T-helper 2 cell treated with Interferon-gamma antibody and Interleukin-4, amounts not matched to agents 5 μg/mL and 100 μg/mL, for 36 hours (primary cell): Measurements from ENCODE around the gene PAEP.

Experiments
- DNase-seq: peaks from one replicate; pipeline ENCODE4 v3.0.0; 2021; ENCODE audit warnings: low spot score
- H3K27ac Mint-ChIP-seq: one replicate; pipeline ENCODE4 v1.8.0; 2021; ENCODE audit warnings: mild to moderate bottlenecking, mixed read lengths
- H3K27me3 Mint-ChIP-seq: one replicate; pipeline ENCODE4 v1.8.0; 2021; ENCODE audit warnings: low read depth, mixed read lengths
- H3K36me3 Mint-ChIP-seq: one replicate; pipeline ENCODE4 v1.8.0; 2021; ENCODE audit warnings: low read depth, mixed read lengths
- H3K4me1 Mint-ChIP-seq: one replicate; pipeline ENCODE4 v1.8.0; 2021; ENCODE audit warnings: low read depth, mixed read lengths
- H3K4me3 Mint-ChIP-seq: one replicate; pipeline ENCODE4 v1.8.0; 2022; ENCODE audit warnings: mild to moderate bottlenecking, moderate library complexity, mixed read lengths
- H3K9me3 Mint-ChIP-seq: one replicate; pipeline ENCODE4 v1.8.0; 2021; ENCODE audit warnings: mixed read lengths

Gene PAEP

GRCh38 chr9:135551456-135551855, 10.1 kb upstream of the PAEP start:
- Mint-ChIP-seq H3K36me3 (no peaks in the 10 kb centered on the region), H3K27ac (no peak overlapping the region), H3K4me1 (no peaks in the 10 kb centered on the region), H3K9me3 (no peaks in the 10 kb centered on the region), H3K27me3 (no peaks in the 10 kb centered on the region), H3K4me3 (no peak overlapping the region)
- DNase-seq, result no peak

GRCh38 chr9:135552021-135552697, 9.4 kb upstream of the PAEP start:
- no peaks in the 10 kb centered on the region for H3K27me3 Mint-ChIP-seq
- H3K36me3 Mint-ChIP-seq, result no peaks in the 10 kb centered on the region
- H3K4me3 Mint-ChIP-seq, result no peak overlapping the region
- DNase-seq, result no peak
- H3K27ac Mint-ChIP-seq, result no peak overlapping the region
- H3K4me1 Mint-ChIP-seq, result no peaks in the 10 kb centered on the region
- H3K9me3 Mint-ChIP-seq, result no peaks in the 10 kb centered on the region

GRCh38 chr9:135552698-135553171, 8.8 kb upstream of the PAEP start:
- H3K4me1 Mint-ChIP-seq, result no peaks in the 10 kb centered on the region
- no peaks in the 10 kb centered on the region for H3K9me3 Mint-ChIP-seq
- H3K4me3 Mint-ChIP-seq, result no peak overlapping the region
- no peaks in the 10 kb centered on the region for H3K27me3 Mint-ChIP-seq
- no peak overlapping the region for H3K27ac Mint-ChIP-seq
- no peak for DNase-seq
- H3K36me3 Mint-ChIP-seq, result no peaks in the 10 kb centered on the region

- Mint-ChIP-seq H3K9me3 (no peaks in the 10 kb centered on the region), H3K4me1 (no peaks in the 10 kb centered on the region), H3K36me3 (no peaks in the 10 kb centered on the region), H3K27ac (no peak overlapping the region), H3K4me3 (no peak overlapping the region), H3K27me3 (no peaks in the 10 kb centered on the region)
- no peak for DNase-seq
These were observed 6.8 kb upstream of the PAEP start for GRCh38 chr9:135554718-135555117.

- Mint-ChIP-seq H3K9me3 (no peaks in the 10 kb centered on the region), H3K36me3 (no peaks in the 10 kb centered on the region), H3K4me1 (no peaks in the 10 kb centered on the region), H3K27me3 (no peaks in the 10 kb centered on the region), H3K27ac (no peak overlapping the region), H3K4me3 (no peak overlapping the region)
- no peak for DNase-seq
These were observed 6.4 kb upstream of the PAEP start for GRCh38 chr9:135555203-135555602.

- no peak overlapping the region for H3K4me3 Mint-ChIP-seq
- no peak for DNase-seq
These were observed 5.6 kb upstream of the PAEP start for GRCh38 chr9:135555910-135556309.

GRCh38 chr9:135559606-135560005, 1.9 kb upstream of the PAEP start:
- no peaks in the 10 kb centered on the region for H3K36me3 Mint-ChIP-seq
- H3K9me3 Mint-ChIP-seq, result no peaks in the 10 kb centered on the region
- DNase-seq, result no peak
- H3K27me3 Mint-ChIP-seq, result no peaks in the 10 kb centered on the region
- no peaks in the 10 kb centered on the region for H3K4me1 Mint-ChIP-seq
- no peak overlapping the region for H3K4me3 Mint-ChIP-seq
- H3K27ac Mint-ChIP-seq, result no peak overlapping the region

More at GRCh38 chr9:135555910-135556309, 5.6 kb upstream of the PAEP start:
- no peaks in the 10 kb centered on the region for H3K27me3 Mint-ChIP-seq
- H3K27ac Mint-ChIP-seq, result no peak overlapping the region
- H3K36me3 Mint-ChIP-seq, result no peaks in the 10 kb centered on the region
- H3K4me1 Mint-ChIP-seq, result no peaks in the 10 kb centered on the region
- H3K9me3 Mint-ChIP-seq, result no peaks in the 10 kb centered on the region

GRCh38 chr9:135562235-135562745, 734 bp downstream of the PAEP start:
- Mint-ChIP-seq H3K27me3 (no peaks in the 10 kb centered on the region), H3K36me3 (no peaks in the 10 kb centered on the region), H3K9me3 (no peaks in the 10 kb centered on the region), H3K4me3 (no peak overlapping the region), H3K4me1 (no peaks in the 10 kb centered on the region), H3K27ac (no peak overlapping the region)
- DNase-seq, result no peak

- no peak overlapping the region for H3K27ac Mint-ChIP-seq
- DNase-seq, result no peak
- no peak overlapping the region for H3K4me3 Mint-ChIP-seq
- no peaks in the 10 kb centered on the region for H3K27me3 Mint-ChIP-seq
- H3K4me1 Mint-ChIP-seq, result no peaks in the 10 kb centered on the region
- H3K36me3 Mint-ChIP-seq, result no peaks in the 10 kb centered on the region
- no peaks in the 10 kb centered on the region for H3K9me3 Mint-ChIP-seq
These were observed 1.5 kb downstream of the PAEP start for GRCh38 chr9:135563039-135563476.

- Mint-ChIP-seq H3K36me3 (no peaks in the 10 kb centered on the region), H3K27ac (no peak overlapping the region), H3K27me3 (no peaks in the 10 kb centered on the region), H3K9me3 (no peaks in the 10 kb centered on the region), H3K4me3 (no peak overlapping the region), H3K4me1 (no peaks in the 10 kb centered on the region)
- DNase-seq, result no peak
These were observed 2.3 kb downstream of the PAEP start for GRCh38 chr9:135563858-135564257.

- no peak for DNase-seq
- Mint-ChIP-seq H3K27ac (no peak overlapping the region), H3K36me3 (no peaks in the 10 kb centered on the region), H3K27me3 (no peaks in the 10 kb centered on the region), H3K9me3 (peaks cover 7% of the 10 kb centered on the region), H3K4me1 (no peaks in the 10 kb centered on the region), H3K4me3 (no peak overlapping the region)
These were observed 3.6 kb downstream of the PAEP start for GRCh38 chr9:135565141-135565628.

GRCh38 chr9:135565636-135566035, 4.1 kb downstream of the PAEP start:
- Mint-ChIP-seq H3K27me3 (no peaks in the 10 kb centered on the region), H3K4me3 (no peak overlapping the region), H3K36me3 (no peaks in the 10 kb centered on the region), H3K27ac (no peak overlapping the region), H3K4me1 (no peaks in the 10 kb centered on the region), H3K9me3 (peaks cover 7% of the 10 kb centered on the region)
- no peak for DNase-seq

- Mint-ChIP-seq H3K4me3 (no peak overlapping the region), H3K36me3 (no peaks in the 10 kb centered on the region), H3K4me1 (no peaks in the 10 kb centered on the region), H3K27me3 (no peaks in the 10 kb centered on the region), H3K9me3 (peaks cover 7% of the 10 kb centered on the region), H3K27ac (no peak overlapping the region)
- DNase-seq, result no peak
These were observed 5.0 kb downstream of the PAEP start for GRCh38 chr9:135566552-135566951.

GRCh38 chr9:135567311-135567710, 5.8 kb downstream of the PAEP start:
- H3K9me3 Mint-ChIP-seq, result peaks cover 7% of the 10 kb centered on the region
- no peaks in the 10 kb centered on the region for H3K4me1 Mint-ChIP-seq
- no peaks in the 10 kb centered on the region for H3K36me3 Mint-ChIP-seq
- H3K27me3 Mint-ChIP-seq, result no peaks in the 10 kb centered on the region
- no peak overlapping the region for H3K27ac Mint-ChIP-seq
- DNase-seq, result no peak
- H3K4me3 Mint-ChIP-seq, result no peak overlapping the region

- Mint-ChIP-seq H3K4me1 (no peaks in the 10 kb centered on the region), H3K27me3 (no peaks in the 10 kb centered on the region), H3K4me3 (no peak overlapping the region), H3K9me3 (peaks cover 7% of the 10 kb centered on the region), H3K36me3 (no peaks in the 10 kb centered on the region), H3K27ac (no peak overlapping the region)
- no peak for DNase-seq
These were observed 6.5 kb downstream of the PAEP start for GRCh38 chr9:135568026-135568425.
